Kidney tubule cell (primary cell): ENCODE measurements around the gene TOR1B.
A peak's percentile ranks its signal among the peaks of the same experiment; 100 is the strongest.

Experiments
- DNase-seq: peaks from one replicate; pipeline ENCODE4 v3.0.0-alpha.2; 2018; ENCODE audit warnings: low spot score

TOR1B gene

GRCh38 chr9:129814432-129815223 is 11.6 kb downstream of the TOR1B start:
- DNase-seq: no peak

GRCh38 chr9:129815278-129815677 is 12.3 kb downstream of the TOR1B start:
- DNase-seq: no peak

GRCh38 chr9:129816501-129817435 is 13.8 kb downstream of the TOR1B start:
- no peak for DNase-seq

- peak; percentile 59 for DNase-seq
Measured at GRCh38 chr9:129822898-129823541, 20.0 kb downstream of the TOR1B start.

GRCh38 chr9:129823542-129823934 is 20.6 kb downstream of the TOR1B start:
- no peak for DNase-seq

GRCh38 chr9:129823935-129824601 is 21.1 kb downstream of the TOR1B start, which contains the start of gene TOR1A:
TOR1A (minus strand) TSS chr9:129824136; CDS start chr9:129824085, 51 bp downstream.
- DNase-seq: peak; percentile 95

- DNase-seq: no peak
Measured at GRCh38 chr9:129826344-129826743, 23.4 kb downstream of the TOR1B start.

- DNase-seq: no peak
Measured at GRCh38 chr9:129826759-129827158, 23.8 kb downstream of the TOR1B start.

GRCh38 chr9:129828051-129828450 is 25.1 kb downstream of the TOR1B start:
- DNase-seq: no peak

- DNase-seq: no peak
Measured at GRCh38 chr9:129828969-129829368, 26.0 kb downstream of the TOR1B start.

GRCh38 chr9:129832982-129833381 is 30.0 kb downstream of the TOR1B start:
- DNase-seq: no peak

GRCh38 chr9:129834489-129835127 is 31.6 kb downstream of the TOR1B start:
- DNase-seq: peak; percentile 32

GRCh38 chr9:129835128-129835859 is 32.3 kb downstream of the TOR1B start, which contains the start of the genes C9orf78 and USP20:
C9orf78 (minus strand) TSS chr9:129835275; CDS start chr9:129835221, 54 bp downstream.
USP20 (plus strand) TSS chr9:129835458; CDS start chr9:129852556, 17,098 bp downstream.
- DNase-seq: peak; percentile 95

- peak; percentile 34 for DNase-seq
Measured at GRCh38 chr9:129835860-129836223, 32.9 kb downstream of the TOR1B start.

GRCh38 chr9:129836311-129837007 is 33.5 kb downstream of the TOR1B start:
- peak; percentile 10 for DNase-seq

GRCh38 chr9:129838707-129839259 is 35.8 kb downstream of the TOR1B start:
- peak; percentile 52 for DNase-seq

GRCh38 chr9:129839324-129840023 is 36.5 kb downstream of the TOR1B start:
- no peak for DNase-seq

- DNase-seq: no peak
Measured at GRCh38 chr9:129840034-129840433, 37.0 kb downstream of the TOR1B start.

- DNase-seq: no peak
Measured at GRCh38 chr9:129841071-129841470, 38.1 kb downstream of the TOR1B start.
